ENCODE data around the gene SUV39H1.

DNA sequence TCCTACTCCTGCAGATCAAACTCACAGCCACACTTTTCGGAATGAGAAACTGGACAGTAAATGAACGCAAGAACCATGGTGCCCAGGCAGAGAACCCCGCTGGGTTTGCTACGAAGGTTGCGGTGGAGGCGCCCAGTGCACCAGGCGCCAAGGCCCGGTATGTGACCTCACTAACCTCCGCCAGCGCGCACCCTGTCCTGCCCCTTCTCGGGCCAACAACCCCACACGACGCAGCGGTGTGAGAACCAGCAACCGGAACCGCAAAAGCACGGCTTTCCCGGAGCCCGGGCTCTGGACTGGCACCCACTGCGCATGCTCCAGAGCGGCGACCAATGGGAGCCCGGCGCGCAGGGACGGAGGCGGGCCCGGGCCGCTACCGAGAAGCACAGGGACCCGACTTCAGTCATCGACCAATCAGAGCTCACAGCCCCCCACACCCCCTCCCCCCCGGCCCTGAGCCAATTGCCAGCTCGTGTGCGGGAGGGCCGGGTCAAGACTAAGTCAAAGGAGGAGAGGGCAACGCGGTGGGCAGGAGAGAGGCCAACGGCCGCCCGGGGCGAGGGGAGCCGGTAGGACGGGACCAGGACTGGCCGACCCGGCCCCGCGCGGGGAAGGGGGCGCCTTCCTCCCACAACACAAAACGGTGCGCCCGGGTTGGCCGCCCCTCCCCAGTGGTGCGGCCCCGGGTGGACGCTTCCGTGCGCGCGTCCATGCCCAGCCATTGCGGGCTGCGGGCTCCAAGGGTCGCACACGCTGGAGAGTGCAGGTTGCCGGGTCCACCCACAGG, 20.2 kb upstream of the SUV39H1 start:
- TF ChIP-seq, protein P1, sequence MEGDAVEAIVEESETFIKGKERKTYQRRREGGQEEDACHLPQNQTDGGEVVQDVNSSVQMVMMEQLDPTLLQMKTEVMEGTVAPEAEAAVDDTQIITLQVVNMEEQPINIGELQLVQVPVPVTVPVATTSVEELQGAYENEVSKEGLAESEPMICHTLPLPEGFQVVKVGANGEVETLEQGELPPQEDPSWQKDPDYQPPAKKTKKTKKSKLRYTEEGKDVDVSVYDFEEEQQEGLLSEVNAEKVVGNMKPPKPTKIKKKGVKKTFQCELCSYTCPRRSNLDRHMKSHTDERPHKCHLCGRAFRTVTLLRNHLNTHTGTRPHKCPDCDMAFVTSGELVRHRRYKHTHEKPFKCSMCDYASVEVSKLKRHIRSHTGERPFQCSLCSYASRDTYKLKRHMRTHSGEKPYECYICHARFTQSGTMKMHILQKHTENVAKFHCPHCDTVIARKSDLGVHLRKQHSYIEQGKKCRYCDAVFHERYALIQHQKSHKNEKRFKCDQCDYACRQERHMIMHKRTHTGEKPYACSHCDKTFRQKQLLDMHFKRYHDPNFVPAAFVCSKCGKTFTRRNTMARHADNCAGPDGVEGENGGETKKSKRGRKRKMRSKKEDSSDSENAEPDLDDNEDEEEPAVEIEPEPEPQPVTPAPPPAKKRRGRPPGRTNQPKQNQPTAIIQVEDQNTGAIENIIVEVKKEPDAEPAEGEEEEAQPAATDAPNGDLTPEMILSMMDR (IDR thresholded peaks at IDR 0.05; ENCODE audit: poor library complexity): no peak
- TF ChIP-seq EZH2 (IDR thresholded peaks at IDR 0.05; ENCODE audit: borderline replicate concordance) (no peak), EZH2phosphoT487 (IDR thresholded peaks at IDR 0.05; ENCODE audit: low read depth, severe bottlenecking, unreplicated experiment) (no peak)

All from hepatocyte (in vitro differentiated cells).